Pancreas (tissue), 10 donors: ENCODE measurements around the gene KCTD6. TPM values are rescaled to one million over a fixed set of nuclear protein-coding genes. Genes with fewer than 3 reads are reported as not detected.
A peak's percentile ranks its signal among the peaks of the same experiment; 100 is the strongest.

Source experiments
- ATAC-seq, 4 donors: fragments of 200-7000 bp; cut with Tn5 transposase; one replicate each; pipeline versions ENCODE4 v1.8.0 to v1.9.1; 2020; ENCODE audit warnings: mild to moderate bottlenecking in 4 of 4, moderate library complexity in 4 of 4
- DNase-seq, 6 donors: peaks; one replicate each; pipeline ENCODE4 v3.0.0-alpha.2; 2020
- FAIRE-seq: peaks from 2 replicates; lab custom pipeline; 2012; peaks lifted over from hg19 to GRCh38; lab: Jason Lieb, UNC
- H3K27ac ChIP-seq, 4 donors: fragments of 200-600 bp; sonication (generic); 1 replicate in 3 of 4; 2 replicates in 1 of 4; pipeline versions ENCODE4 v1.5.0 to v1.8.0; 2020
- H3K27me3 ChIP-seq, 4 donors: fragments of 200-600 bp; one replicate each; pipeline ENCODE4 v1.8.0; 2021
- H3K36me3 ChIP-seq, 3 donors: fragments of 200-600 bp; sonication (generic) in 1 of 3; one replicate each; pipeline versions ENCODE4 v1.5.0 to v1.8.0; 2020 to 2021
- H3K4me1 ChIP-seq, 3 donors: fragments of 200-600 bp; one replicate each; pipeline ENCODE4 v1.8.0; 2021
- H3K4me3 ChIP-seq, 4 donors: fragments of 200-600 bp; sonication (generic) in 2 of 4; one replicate each; pipeline versions ENCODE4 v1.5.0 to v1.8.0; 2020 to 2021
- H3K9me3 ChIP-seq, 4 donors: fragments of 200-600 bp; one replicate each; pipeline ENCODE4 v1.8.0; 2021
- CTCF ChIP-seq, 4 donors: fragments of 200-600 bp; sonication (generic) in 3 of 4; IDR thresholded peaks; one replicate each; pipeline versions ENCODE4 v1.5.0 to v1.8.0; 2021; ENCODE audit warnings: antibody characterized with exemption in 4 of 4
- WGBS, 2 donors: extraction: QIAGEN DNeasy Blood & Tissue Kit; methylation state at CpG; one replicate each; pipeline ENCODE4 v1.1.7; 2013; 5-methylcytosine and 5-hydroxymethylcytosine counted together
- intact Hi-C, 3 donors: fragments of 100-400 bp; cut with DNase I; formaldehyde crosslinking; loops; one replicate each; pipeline versions ENCODE4 v1.11.1 to v1.14.2; 2022
- polyA plus RNA-seq, 2 donors: library from polyadenylated mRNA; stranded (reverse); fragments of 200-250 nt; gene quantifications; one replicate each; pipeline ENCODE4 v1.2.3, GENCODE V29; 2013
- total RNA-seq, 6 donors: library from RNA; stranded (reverse); fragmentation: NEBNext Ultra II Directional in 4 of 6; extraction: Animal tissue kit (Norgen Biotek cat#: 25700) in 4 of 6; gene quantifications; one replicate each; pipeline versions ENCODE4 v1.2.1 to v1.2.4, GENCODE V29; 2021 to 2023
- donor health status: healthy with polysubstance abuse.
- donor health status: DM: no; HTN: no; CAD: no; lungs with moderate emphysema.
- donor health status: DM: no; HTN: no; CAD: no.
- donor health status: control.
- donor health status: control.
- donor health status: Bipolar disorder and iron deficiency.
- donor health status: DM: yes; HTN: yes; CAD: no.
- donor health status: DM: no; HTN: no; CAD: no.
- donor health status: DM: no; HTN: no; CAD: no.
- donor health status: DM: yes; HTN: yes; CAD: no.

KCTD6 gene
- total and polyA plus RNA-seq, 8 donors: 2.2 to 13.8 (median 4.4) TPM

- intact Hi-C loops: no loop called here
- 37 to 40% methylated on average over 4 of the region's 4 CpGs for WGBS, 2 donors
Measured at GRCh38 chr3:58537412-58538301, 45.8 kb downstream of the KCTD6 start.

GRCh38 chr3:58539626-58540025 lies 47.7 kb downstream of the KCTD6 start:
- no peaks in the 10 kb centered on the region for H3K9me3 ChIP-seq
- 92 to 95% methylated on average over 10 of the region's 10 CpGs for WGBS, 2 donors
- intact Hi-C loops: no loop called here
- FAIRE-seq (no peak), ATAC-seq (no peak), DNase-seq (peak in 1 of 6 donors; percentile 3)
- no peak overlapping the region for H3K4me3 ChIP-seq
- no peaks in the 10 kb centered on the region for H3K27me3 ChIP-seq
- peaks cover 18 to 30% (median 27%) of the 10 kb centered on the region in 3 donors for H3K4me1 ChIP-seq
- no peaks in the 10 kb centered on the region for H3K36me3 ChIP-seq
- TF ChIP-seq CTCF (IDR thresholded peaks at IDR 0.05): no peak
- H3K27ac ChIP-seq: no peak overlapping the region

More at GRCh38 chr3:58537412-58538301, 45.8 kb downstream of the KCTD6 start:
- H3K27ac ChIP-seq: peak overlapping the region; percentile 59 to 79 (median 69)
- H3K4me1 ChIP-seq: peaks cover 22 to 31% (median 30%) of the 10 kb centered on the region in 3 donors
- FAIRE-seq (no peak), ATAC-seq (peak; percentile 83 to 86 (median 84)), DNase-seq (peak in 3 of 6 donors; percentile 63 to 75 (median 63))
- no peaks in the 10 kb centered on the region for H3K27me3 ChIP-seq
- no peaks in the 10 kb centered on the region for H3K9me3 ChIP-seq
- no peak overlapping the region for H3K4me3 ChIP-seq
- H3K36me3 ChIP-seq: no peaks in the 10 kb centered on the region
- no peak for TF ChIP-seq CTCF (IDR thresholded peaks at IDR 0.05)

- FAIRE-seq (no peak), ATAC-seq (no peak), DNase-seq (peak in 1 of 6 donors; percentile 4)
- Histone ChIP-seq H3K4me1 (peaks cover 18 to 30% (median 27%) of the 10 kb centered on the region in 3 donors), H3K27me3 (no peaks in the 10 kb centered on the region), H3K9me3 (no peaks in the 10 kb centered on the region), H3K27ac (no peak overlapping the region), H3K36me3 (no peaks in the 10 kb centered on the region), H3K4me3 (no peak overlapping the region)
- TF ChIP-seq CTCF (IDR thresholded peaks at IDR 0.05): no peak
- WGBS, 2 donors: 93 to 95% methylated on average over 8 of the region's 8 CpGs
- intact Hi-C loops: no loop called here
Measured at GRCh38 chr3:58540176-58540858, 48.4 kb downstream of the KCTD6 start.

- intact Hi-C loops: no loop called here
- Histone ChIP-seq H3K36me3 (no peaks in the 10 kb centered on the region), H3K9me3 (no peaks in the 10 kb centered on the region), H3K27ac (no peak overlapping the region), H3K4me3 (no peak overlapping the region), H3K4me1 (no peaks in the 10 kb centered on the region), H3K27me3 (no peaks in the 10 kb centered on the region)
- WGBS, 2 donors: 92 to 96% methylated on average over 3 of the region's 3 CpGs
- FAIRE-seq (no peak), ATAC-seq (no peak), DNase-seq (no peak)
- no peak for TF ChIP-seq CTCF (IDR thresholded peaks at IDR 0.05)
Measured at GRCh38 chr3:58544541-58544940, 52.6 kb downstream of the KCTD6 start.
